ENCODE measurements around the gene KIF6.

KIF6 gene

DNA sequence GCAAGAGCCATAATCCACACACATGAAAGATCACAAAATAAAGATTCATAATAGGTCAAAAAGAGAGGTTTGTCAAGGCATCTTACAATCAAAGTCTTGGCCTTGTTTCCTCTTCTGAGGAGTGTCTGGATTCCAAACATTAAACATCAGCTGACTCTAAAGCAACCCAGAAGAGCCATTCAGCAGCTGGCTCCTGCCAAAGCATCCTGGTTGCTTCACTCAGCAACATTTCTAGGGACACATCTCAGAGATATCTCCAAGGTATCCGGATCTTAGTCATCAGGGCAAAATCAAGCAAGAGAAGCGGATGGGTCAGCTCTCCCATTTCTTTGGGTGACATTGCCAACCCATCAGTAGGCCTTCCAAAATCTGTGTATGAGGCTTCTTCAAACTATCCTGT is 139.6 kb downstream of the KIF6 start:
- no peak for DNase-seq (ENCODE audit: low read depth)
- TF ChIP-seq CTCF (conservative IDR thresholded peaks at IDR 0.05; ENCODE audit: low read length): no peak
- no peak overlapping the region for H3K4me3 ChIP-seq (ENCODE audit: low read length)

GRCh38 chr6:39577446-39578165 is 147.6 kb downstream of the KIF6 start:
- TF ChIP-seq CTCF (conservative IDR thresholded peaks at IDR 0.05; ENCODE audit: low read length): no peak
- DNase-seq (ENCODE audit: low read depth): no peak
- H3K4me3 ChIP-seq (ENCODE audit: low read length): no peak overlapping the region

DNA sequence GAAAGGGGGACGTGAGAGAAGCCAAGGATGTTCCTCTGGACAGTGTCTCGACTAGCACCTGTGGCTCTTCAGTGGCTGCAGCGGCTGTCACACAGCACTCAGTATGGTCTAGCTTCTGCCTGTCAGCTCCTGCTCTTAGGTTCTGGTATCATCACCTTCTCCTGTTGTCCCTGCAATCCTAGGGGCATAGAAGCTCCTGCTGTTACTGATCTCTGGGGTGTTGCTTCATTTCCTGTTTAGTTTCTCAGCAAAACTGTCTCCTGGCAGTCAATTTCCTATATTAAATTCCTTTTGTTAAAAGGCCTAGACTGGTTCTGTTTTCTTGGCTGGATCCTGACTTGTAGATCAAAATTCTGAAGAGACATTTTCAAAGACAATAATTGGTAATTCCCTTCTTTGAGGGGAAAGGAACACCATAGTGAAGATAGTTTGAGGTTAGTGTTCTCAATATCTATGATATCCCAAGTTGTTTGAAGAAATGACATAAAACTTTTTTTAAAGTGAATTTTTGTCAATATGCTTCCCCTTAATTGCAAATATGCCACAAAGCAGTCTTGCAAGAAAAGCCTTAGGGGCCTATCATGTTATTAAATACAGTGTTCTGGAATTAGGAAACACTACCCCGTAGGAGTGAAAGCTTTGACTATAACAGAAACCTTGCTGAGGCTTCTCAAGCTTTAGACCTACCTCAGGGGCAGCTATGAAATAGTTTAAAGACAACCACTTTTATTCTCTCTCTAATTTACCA is 148.5 kb downstream of the KIF6 start:
- no peak for TF ChIP-seq CTCF (conservative IDR thresholded peaks at IDR 0.05; ENCODE audit: low read length)
- DNase-seq (ENCODE audit: low read depth): no peak
- H3K4me3 ChIP-seq (ENCODE audit: low read length): no peak overlapping the region

- DNase-seq (ENCODE audit: low read depth): no peak
- no peak for TF ChIP-seq CTCF (conservative IDR thresholded peaks at IDR 0.05; ENCODE audit: low read length)
- no peak overlapping the region for H3K4me3 ChIP-seq (ENCODE audit: low read length)
Observed at GRCh38 chr6:39574991-39575390, 150.2 kb downstream of the KIF6 start.

- DNase-seq (ENCODE audit: low read depth): no peak
- no peak for TF ChIP-seq CTCF (conservative IDR thresholded peaks at IDR 0.05; ENCODE audit: low read length)
- no peak overlapping the region for H3K4me3 ChIP-seq (ENCODE audit: low read length)
Observed at GRCh38 chr6:39573541-39573940, 151.7 kb downstream of the KIF6 start.

- TF ChIP-seq CTCF (conservative IDR thresholded peaks at IDR 0.05; ENCODE audit: low read length): no peak
- no peak for DNase-seq (ENCODE audit: low read depth)
- H3K4me3 ChIP-seq (ENCODE audit: low read length): no peak overlapping the region
Observed at GRCh38 chr6:39572661-39573340, 152.4 kb downstream of the KIF6 start.

Measured in AG10803 (cell line).